Activated CD4-positive, alpha-beta memory T cell treated with anti-CD3 and anti-CD28 coated beads, Interleukin-2, amount 10 ng/mL, durations not matched to agents 7 days and 5 days (primary cell): ENCODE measurements around the gene STX16. TPM values are rescaled to one million over a fixed set of nuclear protein-coding genes. Genes with fewer than 3 reads are reported as not detected.
A peak's percentile ranks its signal among the peaks of the same experiment; 100 is the strongest.
"Not testable (repeated sequence)": the region's sequence is repeated elsewhere in the genome, so short reads cannot be mapped to it uniquely, and the experiment has no call there.

Source experiments
- CTCF ChIA-PET: fragments of 350-600 bp; sonication (Branson Sonifier 250); formaldehyde crosslinking; loops from one replicate; lab custom pipeline; 2021; ENCODE audit warnings: antibody characterized with exemption, inconsistent platforms; lab: Charles Lee
- POLR2A ChIA-PET: fragments of 350-600 bp; sonication (Branson Sonifier 250); formaldehyde crosslinking; loops from one replicate; lab custom pipeline; 2021; ENCODE audit warnings: antibody characterized with exemption; lab: Charles Lee
- DNase-seq: peaks from one replicate; pipeline ENCODE4 v3.0.0-alpha.2; 2020
- H3K27ac Mint-ChIP-seq: one replicate; pipeline ENCODE4 v1.8.0; 2021; ENCODE audit warnings: mild to moderate bottlenecking, mixed read lengths
- H3K27me3 Mint-ChIP-seq: one replicate; pipeline ENCODE4 v1.8.0; 2021; ENCODE audit warnings: mixed read lengths
- H3K36me3 Mint-ChIP-seq: one replicate; pipeline ENCODE4 v1.8.0; 2021; ENCODE audit warnings: low read depth, mixed read lengths
- H3K4me1 Mint-ChIP-seq: one replicate; pipeline ENCODE4 v1.8.0; 2021; ENCODE audit warnings: mixed read lengths
- H3K4me3 Mint-ChIP-seq: one replicate; pipeline ENCODE4 v1.8.0; 2021; ENCODE audit warnings: mild to moderate bottlenecking, mixed read lengths
- H3K9me3 Mint-ChIP-seq: one replicate; pipeline ENCODE4 v1.8.0; 2021; ENCODE audit warnings: mixed read lengths
- total RNA-seq, 2 experiments: library from RNA; stranded (reverse); gene quantifications; one replicate each; pipeline ENCODE4 v1.2.3, GENCODE V29; 2021

Gene STX16
- total RNA-seq, 2 experiments from 2014 or later, result 152 to 153 TPM

- Mint-ChIP-seq H3K4me1 (no peaks in the 10 kb centered on the region), H3K4me3 (no peak overlapping the region), H3K36me3 (no peaks in the 10 kb centered on the region), H3K27ac (no peak overlapping the region), H3K9me3 (no peaks in the 10 kb centered on the region), H3K27me3 (peaks cover 24% of the 10 kb centered on the region)
- ChIA-PET POLR2A (no interaction called here), CTCF (no interaction called here)
- no peak for DNase-seq
Observed at GRCh38 chr20:58718729-58719128, 67.6 kb downstream of the STX16 start.

DNA sequence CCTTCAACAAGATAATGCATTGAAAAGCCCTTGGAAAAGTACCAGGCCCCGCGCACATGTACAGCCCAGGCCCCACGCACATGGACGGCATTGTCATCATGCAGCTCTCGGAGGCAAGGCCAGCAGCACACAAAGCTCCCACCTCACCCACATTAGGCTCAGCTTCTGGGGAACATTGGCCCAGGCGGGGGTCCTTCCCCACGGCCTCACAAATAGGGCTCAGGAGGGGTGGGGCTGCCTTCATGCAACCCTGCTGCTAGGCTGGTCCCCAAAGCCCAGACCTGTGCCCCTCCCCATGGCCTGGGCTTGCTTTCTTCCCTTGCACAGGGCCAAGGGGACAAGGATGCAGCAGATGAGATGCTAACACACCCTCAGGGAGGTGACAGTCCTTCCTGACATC is 68.2 kb downstream of the STX16 start:
- Mint-ChIP-seq H3K4me1 (no peaks in the 10 kb centered on the region), H3K36me3 (no peaks in the 10 kb centered on the region), H3K4me3 (no peak overlapping the region), H3K27ac (no peak overlapping the region), H3K27me3 (peaks cover 29% of the 10 kb centered on the region), H3K9me3 (no peaks in the 10 kb centered on the region)
- no peak for DNase-seq
- POLR2A ChIA-PET, result no interaction called here
- CTCF ChIA-PET, result no interaction called here

- H3K9me3 Mint-ChIP-seq, result no peaks in the 10 kb centered on the region
- H3K4me3 Mint-ChIP-seq, result no peak overlapping the region
- DNase-seq, result no peak
- H3K36me3 Mint-ChIP-seq, result no peaks in the 10 kb centered on the region
- no peak overlapping the region for H3K27ac Mint-ChIP-seq
- ChIA-PET POLR2A (no interaction called here), CTCF (no interaction called here)
- no peaks in the 10 kb centered on the region for H3K4me1 Mint-ChIP-seq
- H3K27me3 Mint-ChIP-seq, result peaks cover 36% of the 10 kb centered on the region
Observed at GRCh38 chr20:58719971-58720371, 68.9 kb downstream of the STX16 start.

DNA sequence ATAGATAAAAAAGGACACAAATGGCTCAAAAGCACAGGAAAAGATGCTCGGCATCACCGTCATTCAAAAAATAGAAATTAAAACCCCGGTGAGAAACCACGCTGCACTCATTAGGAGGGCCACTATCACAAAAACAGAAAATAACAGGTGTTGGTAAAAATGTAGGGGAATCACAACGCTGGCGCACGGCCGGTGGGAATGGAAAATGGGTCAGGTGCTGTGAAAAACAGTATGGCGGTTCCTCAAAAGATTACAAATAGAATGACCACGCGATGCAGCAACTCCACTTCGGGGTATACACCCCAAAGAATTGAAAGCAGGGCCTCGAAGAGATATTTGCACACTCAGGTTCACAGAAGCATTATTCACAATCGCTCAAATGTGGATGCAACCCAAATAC is 69.8 kb downstream of the STX16 start:
- no peak for DNase-seq
- Mint-ChIP-seq H3K9me3 (no peaks in the 10 kb centered on the region), H3K4me1 (no peaks in the 10 kb centered on the region), H3K4me3 (no peak overlapping the region), H3K27ac (no peak overlapping the region), H3K36me3 (no peaks in the 10 kb centered on the region), H3K27me3 (peaks cover 37% of the 10 kb centered on the region)
- POLR2A ChIA-PET, result no interaction called here
- CTCF ChIA-PET, result no interaction called here

DNA sequence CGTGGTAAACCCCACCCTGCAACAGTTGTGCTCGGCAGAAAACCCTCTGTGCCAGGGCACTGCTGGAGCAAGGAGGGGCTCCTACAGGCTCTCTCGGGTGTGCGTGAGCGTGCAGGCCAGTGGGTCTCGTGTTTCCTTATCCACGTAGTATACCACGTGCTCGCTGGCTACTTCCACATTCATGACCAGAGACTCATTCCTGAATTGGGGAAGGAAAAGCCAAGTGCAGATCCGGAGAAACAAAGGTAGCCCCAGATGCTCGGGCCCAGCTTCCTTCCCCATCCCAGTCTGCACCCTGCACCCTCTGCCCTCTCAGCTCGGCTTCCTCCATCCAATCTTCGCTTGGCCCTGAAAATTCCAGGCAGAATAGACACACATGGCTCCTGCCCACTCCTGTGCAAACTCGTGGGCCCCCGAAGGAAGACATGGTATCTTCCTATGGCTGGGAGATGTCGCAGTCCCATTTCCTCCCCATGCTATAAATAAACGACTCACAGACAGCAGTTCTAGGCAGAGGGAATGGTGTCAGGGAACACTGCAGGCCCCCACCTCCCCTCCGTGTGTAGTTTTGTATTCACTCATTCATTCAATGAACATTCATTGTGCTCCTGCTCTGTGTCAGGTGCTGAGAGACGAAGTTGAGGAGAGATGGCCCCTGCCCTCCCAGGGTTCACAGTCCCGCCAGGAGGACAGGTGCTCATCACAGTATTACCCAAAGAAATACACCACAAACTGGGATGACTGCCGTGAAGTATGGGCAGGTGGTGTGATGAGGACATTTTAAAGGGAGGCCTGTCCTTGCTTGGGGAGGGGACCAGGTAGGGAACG is 71.1 kb downstream of the STX16 start:
- POLR2A ChIA-PET, result no interaction called here
- no peak overlapping the region for H3K27ac Mint-ChIP-seq
- H3K4me3 Mint-ChIP-seq, result no peak overlapping the region
- no peaks in the 10 kb centered on the region for H3K9me3 Mint-ChIP-seq
- DNase-seq, result no peak
- peaks cover 46% of the 10 kb centered on the region for H3K27me3 Mint-ChIP-seq
- no peaks in the 10 kb centered on the region for H3K36me3 Mint-ChIP-seq
- H3K4me1 Mint-ChIP-seq, result no peaks in the 10 kb centered on the region
- CTCF ChIA-PET, result no interaction called here

DNA sequence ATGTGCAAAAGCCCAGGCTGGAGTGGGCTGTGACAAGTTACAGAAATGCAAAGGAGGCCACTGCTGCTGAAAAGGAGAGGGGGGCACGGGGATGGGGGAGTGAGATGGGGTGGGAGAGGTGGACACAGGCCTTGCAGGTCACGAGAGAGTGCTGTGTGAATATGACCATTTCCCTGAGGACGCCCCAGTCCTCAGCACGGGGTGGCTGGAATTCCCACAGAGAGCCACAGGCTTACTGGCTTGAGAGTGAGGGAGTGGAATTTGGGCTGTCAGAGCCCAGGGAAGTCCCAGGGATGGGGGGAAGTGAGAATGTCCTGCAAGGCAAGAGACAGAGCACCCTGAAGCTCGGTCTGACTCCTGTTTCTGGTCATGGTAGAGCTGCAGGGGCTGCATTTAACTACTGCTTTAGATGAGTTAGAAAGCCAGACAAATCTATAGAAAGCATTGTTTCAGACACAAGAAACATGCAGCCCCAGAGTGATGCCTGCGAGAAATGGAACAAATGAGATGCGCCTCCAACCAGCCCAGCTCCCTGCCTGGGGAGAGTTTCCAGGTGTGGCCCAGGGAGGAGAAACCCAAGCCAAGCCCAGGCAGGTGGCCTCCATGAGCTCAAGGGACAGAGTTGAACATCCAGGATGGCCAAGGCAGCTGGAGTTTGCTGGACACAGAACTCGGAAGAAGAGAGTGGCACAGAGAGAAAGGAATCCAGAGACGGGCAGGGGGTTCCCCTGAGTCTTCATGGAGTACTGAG is 72.0 kb downstream of the STX16 start:
- Mint-ChIP-seq H3K9me3 (no peaks in the 10 kb centered on the region), H3K36me3 (no peaks in the 10 kb centered on the region), H3K4me3 (no peak overlapping the region), H3K4me1 (no peaks in the 10 kb centered on the region), H3K27me3 (peaks cover 52% of the 10 kb centered on the region), H3K27ac (no peak overlapping the region)
- ChIA-PET POLR2A (no interaction called here), CTCF (no interaction called here)
- DNase-seq, result peak; percentile 13

DNA sequence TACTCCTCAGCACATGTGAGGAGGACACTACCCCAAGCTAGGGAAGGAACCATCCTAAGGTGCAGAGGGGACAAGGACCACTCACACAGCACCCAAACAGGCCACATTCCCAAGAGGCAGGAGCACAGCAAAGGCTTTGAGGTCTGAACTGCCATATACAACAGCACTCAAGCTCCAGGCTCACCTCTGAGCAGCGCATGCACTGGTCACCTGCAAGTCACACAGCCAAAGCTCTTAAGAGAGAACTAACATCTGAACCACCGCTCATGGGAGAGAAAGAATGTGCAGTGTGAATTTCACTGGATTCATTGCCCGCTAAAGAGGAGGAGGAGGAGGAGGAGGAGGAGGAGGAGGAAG is 72.5 kb downstream of the STX16 start:
- no peaks in the 10 kb centered on the region for H3K36me3 Mint-ChIP-seq
- DNase-seq, result peak; percentile 13
- no peaks in the 10 kb centered on the region for H3K9me3 Mint-ChIP-seq
- ChIA-PET POLR2A (no interaction called here), CTCF (no interaction called here)
- peaks cover 53% of the 10 kb centered on the region for H3K27me3 Mint-ChIP-seq
- H3K4me3 Mint-ChIP-seq, result no peak overlapping the region
- no peak overlapping the region for H3K27ac Mint-ChIP-seq
- H3K4me1 Mint-ChIP-seq, result no peaks in the 10 kb centered on the region

- DNase-seq, H3K9me3 Mint-ChIP-seq, H3K4me3 Mint-ChIP-seq, CTCF ChIA-PET, H3K4me1 Mint-ChIP-seq, H3K36me3 Mint-ChIP-seq, H3K27ac Mint-ChIP-seq: not testable (repeated sequence)
- POLR2A ChIA-PET, result interaction anchor here (0.8 kb wide), 1 partner anchor 15 kb away, joined by 3 read pairs; no protein-coding TSS in a partner anchor
- peaks cover 58% of the 10 kb centered on the region for H3K27me3 Mint-ChIP-seq
Observed at GRCh38 chr20:58726156-58726555, 75.1 kb downstream of the STX16 start.

Other genes with a start within 250 kb of the STX16 start
- gene APCDD1L, start 135.9 kb upstream of the STX16 start, total RNA-seq, result not detected
- gene NPEPL1, start 41.5 kb downstream of the STX16 start, total RNA-seq, result 10 to 100 TPM; 29.1 to 30.7 TPM
- gene GNAS-AS1, start 199.6 kb downstream of the STX16 start, total RNA-seq, result 1 to 10 TPM in 1 of 2 experiments, under 1 TPM in 1; 0.65 to 1.0 TPM
- gene GNAS, start 201.4 kb downstream of the STX16 start, total RNA-seq, result 100 to 1,000 TPM; 790 to 809 TPM